T-helper 9 cell (primary cell): ENCODE data around the gene LSM14A.

ENCODE experiments used
- DNase-seq: peaks from one replicate; pipeline ENCODE4 v3.0.0-alpha.2; 2020

LSM14A gene

GRCh38 chr19:34259367-34260095 lies 87.2 kb downstream of the LSM14A start:
- DNase-seq = no peak

- DNase-seq = no peak
Measured at GRCh38 chr19:34260771-34261173, 88.5 kb downstream of the LSM14A start.

DNA sequence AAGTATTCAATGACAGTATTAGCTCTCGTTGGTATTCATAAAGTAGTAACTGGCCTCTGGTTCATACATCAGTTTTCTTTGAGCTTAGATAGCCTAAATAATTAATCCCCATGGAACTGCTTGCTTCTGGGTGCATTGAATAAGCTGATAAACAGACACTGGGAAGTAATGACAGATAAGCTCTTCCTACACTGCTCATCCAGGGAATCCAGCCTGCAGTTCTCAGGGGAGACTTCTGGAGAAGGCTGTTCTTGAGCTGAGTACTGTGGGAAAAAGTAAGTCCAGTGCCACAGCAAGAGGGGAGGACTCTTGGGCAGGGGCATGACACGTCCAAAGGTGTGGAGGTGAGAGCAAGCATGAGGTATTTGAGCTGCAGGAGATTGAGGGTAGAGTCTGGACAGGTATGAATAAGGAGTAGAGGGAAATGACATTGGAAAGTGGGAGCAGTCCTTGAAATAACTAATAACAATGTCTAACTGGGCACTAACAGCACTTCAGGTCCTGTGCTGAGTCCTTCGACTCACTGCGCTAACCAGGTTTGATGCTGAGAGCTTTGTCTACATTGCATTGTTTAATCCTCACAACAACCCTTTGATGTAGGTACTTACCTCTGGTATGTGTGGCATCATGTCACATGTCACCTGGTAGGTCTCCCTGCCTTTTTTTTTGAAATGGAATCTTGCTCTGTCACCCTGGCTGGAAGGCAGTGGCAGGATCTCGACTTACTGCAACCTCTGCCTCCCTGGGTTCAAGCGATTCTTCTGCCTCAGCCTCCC lies 89.2 kb downstream of the LSM14A start:
- DNase-seq = no peak

DNA sequence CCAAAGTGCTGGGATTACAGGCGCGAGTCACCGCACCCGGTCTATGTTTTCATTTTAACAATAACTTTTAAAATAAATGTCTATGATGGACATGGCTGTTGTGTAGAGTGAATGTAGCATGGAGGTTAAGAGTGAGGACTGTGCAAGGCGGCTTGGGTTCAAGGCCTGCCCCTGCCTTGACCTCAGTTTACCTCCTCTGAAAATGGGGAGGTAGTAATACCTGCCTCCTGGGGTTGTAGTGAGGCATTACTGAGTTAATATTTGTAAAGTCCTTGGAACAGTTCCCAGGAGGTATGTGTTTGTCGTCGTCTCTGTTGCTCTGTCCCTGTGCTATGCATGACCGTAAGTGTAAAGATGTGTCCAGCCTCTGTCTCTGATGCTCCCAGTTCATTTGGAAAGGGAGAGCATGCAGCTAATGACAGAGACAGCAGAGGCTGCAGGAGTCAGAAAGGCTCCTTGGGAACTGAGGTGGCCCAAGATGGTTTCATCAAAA lies 91.5 kb downstream of the LSM14A start:
- no peak for DNase-seq

DNA sequence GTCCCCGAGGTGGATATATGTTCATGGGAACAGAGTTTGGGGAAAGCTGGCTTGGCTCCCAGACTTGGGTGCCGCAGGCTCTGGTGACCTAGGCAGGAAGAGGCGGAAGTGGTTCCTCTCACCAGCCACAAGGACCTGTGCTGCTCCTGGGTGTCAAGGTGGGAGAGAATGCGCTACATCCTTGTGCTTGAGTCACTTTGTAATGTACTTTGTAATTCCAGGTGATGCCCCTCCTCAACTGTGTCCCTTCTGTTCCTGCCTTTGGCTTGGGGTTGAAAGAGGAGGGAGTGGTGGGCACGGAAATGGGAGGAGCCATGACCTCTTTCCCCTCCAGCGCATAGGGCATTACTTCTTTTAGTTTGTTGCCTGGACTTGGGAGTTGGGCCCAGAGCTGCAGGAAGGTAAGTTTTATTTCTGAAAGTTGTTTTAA lies 92.9 kb downstream of the LSM14A start:
- DNase-seq = no peak

DNA sequence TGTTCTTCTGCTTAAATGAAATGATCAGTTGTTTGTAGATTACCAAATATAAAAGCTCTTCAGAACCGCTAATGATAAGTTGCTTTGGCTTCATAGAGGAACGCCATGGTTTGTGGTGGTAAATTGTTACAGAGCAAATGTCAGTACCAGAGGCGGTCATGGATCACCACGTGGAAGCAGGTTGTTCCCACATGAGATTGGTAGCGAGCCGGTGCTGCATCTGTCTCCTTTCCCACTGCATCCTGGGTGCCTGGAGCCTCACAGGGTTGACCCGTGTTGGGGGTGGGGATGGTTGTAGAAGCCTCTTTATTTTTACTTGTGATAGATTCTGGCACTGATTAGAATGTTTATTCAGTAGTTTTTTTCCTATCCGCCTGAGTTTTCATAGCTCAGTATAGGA lies 96.8 kb downstream of the LSM14A start:
- DNase-seq = no peak

GRCh38 chr19:34269489-34269888 lies 97.2 kb downstream of the LSM14A start:
- no peak for DNase-seq

GRCh38 chr19:34269968-34270621 lies 97.8 kb downstream of the LSM14A start:
- peak; percentile 58 for DNase-seq

DNA sequence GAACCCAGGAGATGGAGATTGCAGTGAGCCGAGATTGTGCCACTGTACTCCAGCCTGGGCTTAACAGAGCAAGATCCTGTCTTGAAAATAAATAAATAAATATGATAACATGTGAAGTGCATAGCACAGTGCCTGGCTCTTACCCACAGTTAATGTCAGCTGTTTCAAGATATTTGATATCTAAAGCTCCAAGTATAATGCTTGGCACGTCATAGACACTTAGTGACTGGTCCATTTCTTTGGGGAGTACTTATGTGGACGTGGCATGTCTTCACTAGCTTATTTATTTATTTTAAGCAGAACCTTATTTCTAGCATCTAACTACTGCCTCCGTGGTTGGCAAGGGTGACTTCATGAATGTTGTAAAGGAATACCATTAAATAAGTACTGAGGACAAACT lies 100.8 kb downstream of the LSM14A start:
- DNase-seq = no peak

- no peak for DNase-seq
Measured at GRCh38 chr19:34274284-34274826, 102.1 kb downstream of the LSM14A start.

GRCh38 chr19:34274827-34275625 lies 102.7 kb downstream of the LSM14A start:
- no peak for DNase-seq

- DNase-seq = no peak
Measured at GRCh38 chr19:34275705-34276104, 103.4 kb downstream of the LSM14A start.

DNA sequence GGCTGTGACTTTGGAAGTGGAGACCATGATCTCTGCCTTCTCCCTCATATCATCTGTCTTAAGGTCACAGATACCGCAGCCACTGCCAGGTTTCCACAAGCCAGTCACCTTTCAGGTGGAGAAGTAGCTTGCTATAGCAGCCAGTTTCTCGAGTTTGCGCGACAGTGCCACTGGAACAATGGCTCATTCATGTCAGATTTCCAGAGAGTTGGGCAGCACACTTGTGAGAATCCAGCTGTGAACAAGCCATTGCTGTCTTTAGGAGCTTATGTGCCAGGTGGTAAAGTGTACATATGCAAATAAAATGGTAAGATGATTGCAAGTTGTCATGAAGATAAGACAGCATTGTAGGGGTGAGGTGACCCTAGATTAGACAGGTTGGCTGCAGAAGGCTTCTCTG lies 104.3 kb downstream of the LSM14A start:
- no peak for DNase-seq

GRCh38 chr19:34277244-34277643 lies 104.9 kb downstream of the LSM14A start:
- no peak for DNase-seq

DNA sequence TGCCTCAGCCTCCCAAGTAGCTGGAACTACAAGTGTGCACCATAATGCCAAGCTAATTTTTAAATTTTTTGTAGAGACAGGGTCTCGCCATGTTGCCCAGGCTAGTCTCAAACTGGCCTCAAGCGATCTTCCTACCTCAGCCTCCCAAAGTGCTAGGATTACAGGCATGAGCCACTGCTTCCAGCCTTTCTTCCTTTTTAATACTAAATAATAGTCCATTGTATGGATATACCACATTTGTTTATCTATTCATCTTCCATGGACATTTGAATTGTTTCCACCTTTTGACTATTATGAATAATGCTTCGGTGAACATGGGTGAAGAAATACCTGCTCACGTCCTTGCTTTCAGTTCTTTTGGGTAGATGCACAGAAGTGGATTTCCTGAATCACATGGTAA lies 106.5 kb downstream of the LSM14A start:
- DNase-seq = no peak
